PC-3 (cell line): ENCODE data around the gene CCDC60.

Source experiments
- CTCF ChIP-seq: fragments of 300-600 bp; sonication (generic); conservative IDR thresholded peaks from 2 replicates; pipeline ENCODE4 v1.5.1; 2017; ENCODE audit warnings: antibody characterized with exemption, low read depth, mild to moderate bottlenecking, low read length
- EZH2phosphoT487 ChIP-seq: fragments of 300-600 bp; sonication (generic); IDR thresholded peaks from 2 replicates; pipeline ENCODE4 v1.6.1; 2018; ENCODE audit warnings: mild to moderate bottlenecking, antibody characterized with exemption, low read length, borderline replicate concordance

GRCh38 chr12:119406308-119406707, 71.8 kb downstream of the CCDC60 start:
- TF ChIP-seq EZH2phosphoT487 (no peak), CTCF (no peak)
